ENCODE data around the gene NR1D2. TPM values are rescaled to one million over a fixed set of nuclear protein-coding genes. Genes with fewer than 3 reads are reported as not detected.

NR1D2 gene
- total RNA-seq, 2 donors from 2014 or later, result 13.0 to 14.5 TPM

- H3K36me3 ChIP-seq (replicated peaks in 1 of 2; ENCODE audit: insufficient read depth in 1 of 2, low read depth in 2 of 2), result peaks cover 0 to 4% of the 10 kb centered on the region in 2 donors
- H3K9me3 ChIP-seq, result no peaks in the 10 kb centered on the region
- no peak overlapping the region for H3K4me3 ChIP-seq
- DNase-seq, result no peak
- H3K27me3 ChIP-seq, result no peaks in the 10 kb centered on the region
- WGBS, 2 donors, result 88 to 97% methylated on average over 5 to 7 of the region's 7 CpGs
- H3K4me1 ChIP-seq, result no peaks in the 10 kb centered on the region
- H3K27ac ChIP-seq, result no peak overlapping the region
- ATAC-seq, result no peak
- intact Hi-C loops (cut with DNase I), result no loop called here
- TF ChIP-seq CTCF (IDR thresholded peaks at IDR 0.05) (no peak), POLR2A (IDR thresholded peaks at IDR 0.05) (no peak)
Measured at GRCh38 chr3:23981136-23981535, 36.0 kb downstream of the NR1D2 start.

- Histone ChIP-seq H3K36me3 (replicated peaks in 1 of 2; ENCODE audit: insufficient read depth in 1 of 2, low read depth in 2 of 2) (peaks cover 0 to 4% of the 10 kb centered on the region in 2 donors), H3K27ac (no peak overlapping the region), H3K27me3 (no peaks in the 10 kb centered on the region), H3K4me3 (no peak overlapping the region), H3K9me3 (no peaks in the 10 kb centered on the region), H3K4me1 (no peaks in the 10 kb centered on the region)
- peak; percentile 24 for ATAC-seq
- DNase-seq, result no peak
- intact Hi-C loops (cut with DNase I), result no loop called here
- 89% methylated on average over 5 of the region's 5 CpGs; no CpG with 5 or more reads in 1 of the 2 donors for WGBS, 2 donors
- TF ChIP-seq POLR2A (IDR thresholded peaks at IDR 0.05) (no peak), CTCF (IDR thresholded peaks at IDR 0.05) (no peak)
Measured at GRCh38 chr3:23981955-23982354, 36.9 kb downstream of the NR1D2 start.

GRCh38 chr3:23984934-23985333 is 39.8 kb downstream of the NR1D2 start:
- Histone ChIP-seq H3K36me3 (replicated peaks in 1 of 2; ENCODE audit: insufficient read depth in 1 of 2, low read depth in 2 of 2) (no peaks in the 10 kb centered on the region), H3K27ac (no peak overlapping the region), H3K4me3 (no peak overlapping the region), H3K4me1 (no peaks in the 10 kb centered on the region), H3K27me3 (no peaks in the 10 kb centered on the region), H3K9me3 (no peaks in the 10 kb centered on the region)
- ATAC-seq (no peak), DNase-seq (no peak)
- 88 to 94% methylated on average over 3 of the region's 3 CpGs for WGBS, 2 donors
- TF ChIP-seq CTCF (IDR thresholded peaks at IDR 0.05) (no peak), POLR2A (IDR thresholded peaks at IDR 0.05) (no peak)
- intact Hi-C loops (cut with DNase I), result no loop called here

- WGBS, 2 donors, result 65 to 86% methylated on average over 1 of the region's 1 CpG
- TF ChIP-seq POLR2A (IDR thresholded peaks at IDR 0.05) (no peak), CTCF (IDR thresholded peaks at IDR 0.05) (no peak)
- Histone ChIP-seq H3K4me1 (no peaks in the 10 kb centered on the region), H3K9me3 (no peaks in the 10 kb centered on the region), H3K27ac (no peak overlapping the region), H3K4me3 (no peak overlapping the region), H3K27me3 (no peaks in the 10 kb centered on the region), H3K36me3 (replicated peaks in 1 of 2; ENCODE audit: insufficient read depth in 1 of 2, low read depth in 2 of 2) (no peaks in the 10 kb centered on the region)
- intact Hi-C loops (cut with DNase I), result no loop called here
- DNase-seq, result no peak
- no peak for ATAC-seq
Measured at GRCh38 chr3:23985747-23986544, 40.9 kb downstream of the NR1D2 start.

- no peak for ATAC-seq
Measured at GRCh38 chr3:23987356-23987755, 42.3 kb downstream of the NR1D2 start.

More at GRCh38 chr3:23987356-23987755, 42.3 kb downstream of the NR1D2 start:
- no peak overlapping the region for H3K4me3 ChIP-seq
- no peak for TF ChIP-seq CTCF (IDR thresholded peaks at IDR 0.05)
- no peak for TF ChIP-seq POLR2A (IDR thresholded peaks at IDR 0.05)
- 73 to 91% methylated on average over 8 of the region's 8 CpGs for WGBS, 2 donors
- H3K9me3 ChIP-seq, result no peaks in the 10 kb centered on the region
- H3K4me1 ChIP-seq, result no peaks in the 10 kb centered on the region
- no peak overlapping the region for H3K27ac ChIP-seq
- H3K36me3 ChIP-seq (replicated peaks in 1 of 2; ENCODE audit: insufficient read depth in 1 of 2, low read depth in 2 of 2), result no peaks in the 10 kb centered on the region
- H3K27me3 ChIP-seq, result no peaks in the 10 kb centered on the region
- no peak for DNase-seq
- intact Hi-C loops (cut with DNase I), result no loop called here
